Measurements from ENCODE around the gene MEX3D.

DNA sequence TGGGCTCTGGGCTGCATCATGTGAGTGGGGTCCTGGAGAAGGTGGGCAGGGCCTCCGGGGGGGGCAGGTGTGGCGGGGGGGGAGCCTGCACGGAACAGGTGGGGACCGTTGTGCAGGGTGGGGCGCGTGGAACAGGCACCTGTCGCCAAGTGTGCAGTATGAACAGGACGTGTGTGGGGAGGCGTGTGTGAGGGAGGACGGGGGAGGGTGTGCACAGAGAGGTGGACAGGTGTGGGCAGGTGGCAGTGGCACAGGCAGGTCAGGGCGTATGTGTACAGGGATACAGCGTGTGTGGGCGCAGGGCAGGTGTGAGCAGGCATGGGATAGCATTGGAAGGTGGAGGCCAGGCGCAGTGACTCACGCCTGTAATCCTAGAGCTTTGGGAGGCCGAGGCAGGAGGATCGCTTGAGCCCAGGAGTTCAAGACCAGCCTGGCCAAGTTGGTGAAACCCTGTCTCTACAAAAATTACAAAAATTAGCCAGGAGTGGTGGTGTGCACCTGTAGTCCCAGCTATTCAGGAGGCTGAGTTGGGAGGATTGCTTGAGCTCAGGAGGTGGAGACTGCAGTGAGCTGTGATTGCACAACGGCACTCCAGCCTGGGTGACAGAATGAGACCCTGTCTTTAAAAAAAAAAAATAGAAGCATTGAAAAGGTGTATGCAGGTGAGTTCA, 41.0 kb downstream of the MEX3D start:
- TF ChIP-seq, protein P1, sequence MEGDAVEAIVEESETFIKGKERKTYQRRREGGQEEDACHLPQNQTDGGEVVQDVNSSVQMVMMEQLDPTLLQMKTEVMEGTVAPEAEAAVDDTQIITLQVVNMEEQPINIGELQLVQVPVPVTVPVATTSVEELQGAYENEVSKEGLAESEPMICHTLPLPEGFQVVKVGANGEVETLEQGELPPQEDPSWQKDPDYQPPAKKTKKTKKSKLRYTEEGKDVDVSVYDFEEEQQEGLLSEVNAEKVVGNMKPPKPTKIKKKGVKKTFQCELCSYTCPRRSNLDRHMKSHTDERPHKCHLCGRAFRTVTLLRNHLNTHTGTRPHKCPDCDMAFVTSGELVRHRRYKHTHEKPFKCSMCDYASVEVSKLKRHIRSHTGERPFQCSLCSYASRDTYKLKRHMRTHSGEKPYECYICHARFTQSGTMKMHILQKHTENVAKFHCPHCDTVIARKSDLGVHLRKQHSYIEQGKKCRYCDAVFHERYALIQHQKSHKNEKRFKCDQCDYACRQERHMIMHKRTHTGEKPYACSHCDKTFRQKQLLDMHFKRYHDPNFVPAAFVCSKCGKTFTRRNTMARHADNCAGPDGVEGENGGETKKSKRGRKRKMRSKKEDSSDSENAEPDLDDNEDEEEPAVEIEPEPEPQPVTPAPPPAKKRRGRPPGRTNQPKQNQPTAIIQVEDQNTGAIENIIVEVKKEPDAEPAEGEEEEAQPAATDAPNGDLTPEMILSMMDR (conservative IDR thresholded peaks at IDR 0.05; ENCODE audit: low read length), result no peak
- no peak for TF ChIP-seq EZH2phosphoT487 (IDR thresholded peaks at IDR 0.05; ENCODE audit: borderline replicate concordance)

Measured in Loucy (cell line).